H1 (cell line): ENCODE measurements around the gene DTL. TPM values are rescaled to one million over a fixed set of nuclear protein-coding genes. Genes with fewer than 3 reads are reported as not detected.

Experiments used
- CTCF ChIA-PET: fragments of 300-600 bp; sonication (Branson Sonifier 250); formaldehyde crosslinking; loops from one replicate; lab custom pipeline; 2021; ENCODE audit not compliant: partially characterized antibody; lab: Charles Lee
- POLR2A ChIA-PET: fragments of 300-600 bp; sonication (Branson Sonifier 250); formaldehyde crosslinking; loops from one replicate; lab custom pipeline; 2021; ENCODE audit warnings: inconsistent platforms; ENCODE audit not compliant: partially characterized antibody; lab: Charles Lee
- DNase-seq, 2 experiments: peaks; one replicate each; pipeline versions ENCODE4 v3.0.0 to v3.0.0-alpha.2; 2010 to 2022; ENCODE audit warnings: low spot score in 2 of 2, low read depth in 1 of 2, mixed read lengths in 1 of 2
- FAIRE-seq: peaks from 2 replicates; lab custom pipeline; 2011; peaks lifted over from hg19 to GRCh38; lab: Jason Lieb, UNC
- H2AFZ ChIP-seq: 2 replicates; pipeline ENCODE4 v1.8.1; 2012; ENCODE audit warnings: low read length, inconsistent platforms
- H2AK5ac ChIP-seq: 2 replicates; pipeline ENCODE4 v1.6.1; 2013; ENCODE audit warnings: low read depth, low read length
- H2BK120ac ChIP-seq: replicated peaks from 2 replicates; pipeline ENCODE3; 2013; ENCODE audit warnings: low read depth, low read length, inconsistent platforms
- H2BK12ac ChIP-seq: 2 replicates; pipeline ENCODE4 v1.6.1; 2013; ENCODE audit warnings: low read depth, low read length
- H2BK15ac ChIP-seq: 2 replicates; pipeline ENCODE4 v1.6.1; 2013; ENCODE audit warnings: low read length
- H2BK20ac ChIP-seq: 2 replicates; pipeline ENCODE4 v1.6.1; 2013; ENCODE audit warnings: low read length
- H2BK5ac ChIP-seq: 2 replicates; pipeline ENCODE4 v1.6.1; 2013; ENCODE audit warnings: low read depth, low read length
- H3K14ac ChIP-seq: 2 replicates; pipeline ENCODE4 v1.6.1; 2013; ENCODE audit warnings: inconsistent platforms; ENCODE audit not compliant: insufficient read length
- H3K18ac ChIP-seq: 2 replicates; pipeline ENCODE4 v1.6.1; 2013; ENCODE audit warnings: low read length; ENCODE audit errors: extremely low read depth
- H3K23ac ChIP-seq: 2 replicates; pipeline ENCODE4 v1.6.1; 2013; ENCODE audit warnings: inconsistent platforms; ENCODE audit not compliant: insufficient read length
- H3K23me2 ChIP-seq: 2 replicates; pipeline ENCODE4 v1.6.1; 2013; ENCODE audit warnings: low read depth, low read length
- H3K27ac ChIP-seq: 2 replicates; pipeline ENCODE4 v1.6.1; 2011; ENCODE audit warnings: low read depth, low read length, inconsistent platforms
- H3K27me3 ChIP-seq, 4 experiments: replicated peaks in 1 of 4; 1 replicate in 1 of 4; 2 replicates in 3 of 4; pipeline versions ENCODE4 v1.6.1 to v1.8.1; 2011 to 2013; ENCODE audit warnings: low read length in 3 of 4, mild to moderate bottlenecking in 3 of 4, inconsistent platforms in 2 of 4, mixed read lengths in 2 of 4, moderate library complexity in 1 of 4; ENCODE audit not compliant: control insufficient read depth in 3 of 4, insufficient read depth in 3 of 4; ENCODE audit errors: extremely low read depth in 1 of 4
- H3K36me3 ChIP-seq, 4 experiments: 2 replicates each; pipeline versions ENCODE4 v1.6.1 to v1.8.1; 2011 to 2013; ENCODE audit warnings: mild to moderate bottlenecking in 4 of 4, low read length in 3 of 4, moderate library complexity in 2 of 4, control low read depth in 1 of 4, inconsistent platforms in 1 of 4; ENCODE audit not compliant: insufficient read depth in 4 of 4, control insufficient read depth in 2 of 4
- H3K4ac ChIP-seq: replicated peaks from 2 replicates; pipeline ENCODE3; 2013; ENCODE audit warnings: low read length, low read depth, mixed read lengths, inconsistent platforms; ENCODE audit not compliant: insufficient read length
- H3K4me1 ChIP-seq, 4 experiments: replicated peaks in 1 of 4; 1 replicate in 1 of 4; 2 replicates in 3 of 4; pipeline versions ENCODE4 v1.6.1 to v1.8.1; 2011 to 2013; ENCODE audit warnings: low read length in 3 of 4, inconsistent platforms in 2 of 4, mixed read lengths in 1 of 4; ENCODE audit not compliant: insufficient read depth in 4 of 4, control insufficient read depth in 3 of 4
- H3K4me2 ChIP-seq, 2 experiments: 2 replicates each; pipeline versions ENCODE4 v1.6.1 to v1.8.1; 2011 to 2013; ENCODE audit warnings: low read depth in 2 of 2, low read length in 2 of 2, control low read depth in 1 of 2, inconsistent platforms in 1 of 2, mild to moderate bottlenecking in 1 of 2; ENCODE audit not compliant: insufficient read depth in 1 of 2
- H3K4me3 ChIP-seq, 4 experiments: fragments of 200-600, 300-600 bp in 1 of 4; sonication (generic), shearing (Covaris generic), sonication (Bioruptor Twin) in 1 of 4; 2 replicates each; pipeline versions ENCODE4 v1.5.1 to v1.8.1; 2011 to 2016; ENCODE audit warnings: low read length in 4 of 4, low read depth in 3 of 4, control low read depth in 2 of 4, inconsistent platforms in 2 of 4, mild to moderate bottlenecking in 2 of 4, mixed read lengths in 1 of 4, moderate library complexity in 1 of 4; ENCODE audit not compliant: insufficient read depth in 2 of 4; ENCODE audit errors: extremely low read depth in 1 of 4
- H3K56ac ChIP-seq: replicated peaks from 2 replicates; pipeline ENCODE3; 2013; ENCODE audit warnings: low read depth, mild to moderate bottlenecking, mixed read lengths, low read length, inconsistent platforms; ENCODE audit not compliant: insufficient read length
- H3K79me1 ChIP-seq: 2 replicates; pipeline ENCODE4 v1.6.1; 2013; ENCODE audit warnings: low read depth, low read length, control low read depth
- H3K79me2 ChIP-seq, 2 experiments: 2 replicates each; pipeline versions ENCODE4 v1.6.1 to v1.8.1; 2012 to 2013; ENCODE audit warnings: low read length in 2 of 2, mild to moderate bottlenecking in 2 of 2, inconsistent platforms in 1 of 2; ENCODE audit not compliant: insufficient read depth in 2 of 2, control insufficient read depth in 1 of 2
- H3K9ac ChIP-seq, 4 experiments: replicated peaks in 1 of 4; 1 replicate in 1 of 4; 2 replicates in 3 of 4; pipeline versions ENCODE4 v1.6.1 to v1.8.1; 2011 to 2013; ENCODE audit warnings: low read depth in 3 of 4, low read length in 3 of 4, control low read depth in 2 of 4, mild to moderate bottlenecking in 2 of 4, moderate library complexity in 2 of 4, inconsistent platforms in 1 of 4; ENCODE audit errors: extremely low read depth in 1 of 4
- H3K9me3 ChIP-seq, 2 experiments: 2 replicates each; pipeline versions ENCODE4 v1.6.1 to v1.8.1; 2012 to 2013; ENCODE audit warnings: mild to moderate bottlenecking in 2 of 2, moderate library complexity in 2 of 2, control low read depth in 1 of 2, inconsistent platforms in 1 of 2, low read depth in 1 of 2, low read length in 1 of 2, mixed read lengths in 1 of 2; ENCODE audit not compliant: insufficient read depth in 2 of 2
- H4K20me1 ChIP-seq, 2 experiments: replicated peaks in 1 of 2; 2 replicates each; pipeline versions ENCODE3 to v1.8.1; 2011 to 2013; ENCODE audit warnings: inconsistent platforms in 2 of 2, low read length in 2 of 2, mild to moderate bottlenecking in 1 of 2; ENCODE audit not compliant: insufficient read depth in 2 of 2, control insufficient read depth in 1 of 2
- H4K5ac ChIP-seq: 2 replicates; pipeline ENCODE4 v1.6.1; 2013; ENCODE audit warnings: low read length, low read depth, mixed read lengths, inconsistent platforms; ENCODE audit not compliant: insufficient read length
- H4K8ac ChIP-seq: 2 replicates; pipeline ENCODE4 v1.8.0; 2013; ENCODE audit warnings: mild to moderate bottlenecking, moderate library complexity, low read length, inconsistent platforms; ENCODE audit not compliant: insufficient read depth; ENCODE audit errors: extremely low read depth
- H4K91ac ChIP-seq: replicated peaks from 2 replicates; pipeline ENCODE3; 2013; ENCODE audit warnings: low read length, mixed read lengths, inconsistent platforms; ENCODE audit not compliant: insufficient read length
- BACH1 ChIP-seq: IDR thresholded peaks from 2 replicates; pipeline ENCODE4 v1.6.1; 2012; ENCODE audit warnings: low read length, improper control_type of control experiment
- BCL11A ChIP-seq, 2 experiments: IDR thresholded peaks; one replicate each; pipeline ENCODE4 v1.6.1; 2011; ENCODE audit warnings: low read depth in 2 of 2, low read length in 2 of 2, mild to moderate bottlenecking in 2 of 2
- CREB1 ChIP-seq: IDR thresholded peaks from 2 replicates; pipeline ENCODE4 v1.6.1; 2012; ENCODE audit warnings: inconsistent platforms
- GTF2F1 ChIP-seq: IDR thresholded peaks from 2 replicates; pipeline ENCODE4 v1.6.1; 2012; ENCODE audit warnings: low read depth, low read length, improper control_type of control experiment, borderline replicate concordance
- KDM5A ChIP-seq: fragments of 200-600 bp; IDR thresholded peaks from 2 replicates; pipeline ENCODE4 v1.7.1; 2012; ENCODE audit warnings: mild to moderate bottlenecking, low read length, inconsistent platforms, mixed read lengths
- PHF8 ChIP-seq: fragments of 200-600 bp; sonication (generic); conservative IDR thresholded peaks from 2 replicates; pipeline ENCODE4 v1.7.1; 2012; ENCODE audit warnings: low read depth, mild to moderate bottlenecking, inconsistent platforms, low read length, moderate library complexity
- POLR2A ChIP-seq, 2 experiments: IDR thresholded peaks; 1 replicate in 1 of 2; 2 replicates in 1 of 2; pipeline ENCODE4 v1.6.1; 2011; ENCODE audit warnings: low read depth in 2 of 2, low read length in 2 of 2, mild to moderate bottlenecking in 2 of 2; ENCODE audit errors: control extremely low read depth in 1 of 2
- RBBP5 ChIP-seq: IDR thresholded peaks from 2 replicates; pipeline ENCODE4 v1.7.1; 2012; ENCODE audit warnings: low read depth, mild to moderate bottlenecking, inconsistent platforms, low read length, moderate library complexity, borderline replicate concordance
- RXRA ChIP-seq: IDR thresholded peaks from 2 replicates; pipeline ENCODE4 v1.6.1; 2011; ENCODE audit warnings: low read depth, mild to moderate bottlenecking, low read length, moderate library complexity; ENCODE audit not compliant: insufficient read depth
- SP4 ChIP-seq: IDR thresholded peaks from 2 replicates; pipeline ENCODE4 v1.6.1; 2012; ENCODE audit warnings: low read length, inconsistent platforms
- SUZ12 ChIP-seq: fragments of 200-600 bp; sonication (generic); IDR thresholded peaks from 2 replicates; pipeline ENCODE4 v1.6.1; 2012; ENCODE audit warnings: mild to moderate bottlenecking, inconsistent platforms, low read length, moderate library complexity, mixed read lengths
- USF2 ChIP-seq: IDR thresholded peaks from 2 replicates; pipeline ENCODE4 v1.6.1; 2011; ENCODE audit warnings: low read length, improper control_type of control experiment
- WGBS, 2 experiments: shearing (Covaris generic) in 1 of 2; methylation state at CpG; one replicate each; pipeline versions ENCODE4 v1.1.6 to v1.1.7; 2013 to 2015; ENCODE audit warnings: low lambda C conversion rate in 2 of 2, mixed read lengths in 2 of 2, inconsistent platforms in 1 of 2, low coverage in 1 of 2, missing lambda C conversion rate in 1 of 2; ENCODE audit not compliant: insufficient replicate concordance in 2 of 2, insufficient coverage in 1 of 2, insufficient read length in 1 of 2; ENCODE audit errors: extremely low coverage in 1 of 2, missing lambda C conversion rate in 1 of 2; 5-methylcytosine and 5-hydroxymethylcytosine counted together
- polyA plus RNA-seq, 7 experiments: library from polyadenylated mRNA; depleted of rRNA in 3 of 7; stranded (reverse) in 5 of 7; unstranded in 2 of 7; fragments of >200 nt in 5 of 7; fragments of 200-250 nt in 2 of 7; gene quantifications; 1 replicate in 5 of 7; 2 replicates in 1 of 7; 4 replicates in 1 of 7; pipeline versions ENCODE4 v1.2.1 to v1.2.3, GENCODE V29; 2011 to 2013; ENCODE audit warnings: missing spikeins in 2 of 7, mixed read lengths in 2 of 7
- total RNA-seq: library from RNA; stranded (reverse); fragmentation: NEBNext Ultra II Directional; extraction: Animal tissue kit (Norgen Biotek cat#: 25700); gene quantifications from 2 replicates; pipeline ENCODE4 v1.2.1, GENCODE V29; 2021

The DTL gene
- total and polyA plus RNA-seq, 2 of the 8 experiments (the other 6 are each of a cell fraction or from before 2014, with no cell fraction given), result 36.0 to 46.9 TPM

- H3K4me2 ChIP-seq, result no peak overlapping the region
- H2AFZ ChIP-seq, result no peak overlapping the region
- no peak overlapping the region for H2BK15ac ChIP-seq
- peaks cover 0 to 11% (median 3%) of the 10 kb centered on the region in 4 experiments; a peak in 4 of 7 replicates for H3K4me1 ChIP-seq
- H3K23me2 ChIP-seq, result no peaks in the 10 kb centered on the region
- no peak for FAIRE-seq
- H2BK12ac ChIP-seq, result no peak overlapping the region
- no peaks in the 10 kb centered on the region for H4K20me1 ChIP-seq
- H3K23ac ChIP-seq, result no peak overlapping the region
- H2BK20ac ChIP-seq, result no peak overlapping the region
- ChIA-PET CTCF (interaction anchor here (0.6 kb wide), 1 partner anchor 571 kb away, joined by 3 read pairs; no protein-coding TSS in a partner anchor), POLR2A (no interaction called here)
- no peak overlapping the region for H3K9ac ChIP-seq
- no peaks in the 10 kb centered on the region for H3K79me2 ChIP-seq
- 80% methylated on average over 11 of the region's 11 CpGs; no CpG with 5 or more reads in 1 of the 2 experiments for WGBS, 2 experiments
- H2BK120ac ChIP-seq, result no peak overlapping the region
- H3K79me1 ChIP-seq, result no peaks in the 10 kb centered on the region; the same call in 1 of the 2 replicates
- no peak overlapping the region for H4K5ac ChIP-seq
- no peak overlapping the region for H3K27ac ChIP-seq
- no peaks in the 10 kb centered on the region for H3K9me3 ChIP-seq
- H2AK5ac ChIP-seq, result no peak overlapping the region
- no peak overlapping the region for H2BK5ac ChIP-seq
- H4K8ac ChIP-seq, result no peak overlapping the region
- H3K27me3 ChIP-seq, result no peaks in the 10 kb centered on the region
- H3K4me3 ChIP-seq, result no peak overlapping the region
- H3K4ac ChIP-seq, result no peak overlapping the region
- no peak overlapping the region for H3K18ac ChIP-seq
- DNase-seq, result no peak
- H3K36me3 ChIP-seq, result no peaks in the 10 kb centered on the region
- no peak overlapping the region for H3K14ac ChIP-seq
- H4K91ac ChIP-seq, result no peak overlapping the region
- H3K56ac ChIP-seq, result no peak overlapping the region
- TF ChIP-seq BACH1 (no peak), CREB1 (no peak), SUZ12 (no peak), USF2 (no peak), GTF2F1 (no peak), BCL11A (IDR thresholded peaks at IDR 0.05; ENCODE audit: low read depth in 2 of 2, low read length in 2 of 2) (no peak), SP4 (no peak), RBBP5 (no peak), PHF8 (no peak), RXRA (no peak), POLR2A (IDR thresholded peaks at IDR 0.05; ENCODE audit: control extremely low read depth in 1 of 2, low read depth in 2 of 2, low read length in 2 of 2) (no peak), KDM5A (no peak)
Observed at GRCh38 chr1:212124690-212125582, 89.4 kb downstream of the DTL start.
